H1 (cell line): ENCODE measurements around the gene SPINK1. TPM values are rescaled to one million over a fixed set of nuclear protein-coding genes. Genes with fewer than 3 reads are reported as not detected.

ENCODE experiments used
- CTCF ChIA-PET: fragments of 300-600 bp; sonication (Branson Sonifier 250); formaldehyde crosslinking; loops from one replicate; lab custom pipeline; 2021; ENCODE audit not compliant: partially characterized antibody; lab: Charles Lee
- POLR2A ChIA-PET: fragments of 300-600 bp; sonication (Branson Sonifier 250); formaldehyde crosslinking; loops from one replicate; lab custom pipeline; 2021; ENCODE audit warnings: inconsistent platforms; ENCODE audit not compliant: partially characterized antibody; lab: Charles Lee
- DNase-seq, 2 experiments: peaks; one replicate each; pipeline versions ENCODE4 v3.0.0 to v3.0.0-alpha.2; 2010 to 2022; ENCODE audit warnings: low spot score in 2 of 2, low read depth in 1 of 2, mixed read lengths in 1 of 2
- FAIRE-seq: peaks from 2 replicates; lab custom pipeline; 2011; peaks lifted over from hg19 to GRCh38; lab: Jason Lieb, UNC
- H2AFZ ChIP-seq: 2 replicates; pipeline ENCODE4 v1.8.1; 2012; ENCODE audit warnings: low read length, inconsistent platforms
- H2AK5ac ChIP-seq: 2 replicates; pipeline ENCODE4 v1.6.1; 2013; ENCODE audit warnings: low read depth, low read length
- H2BK120ac ChIP-seq: replicated peaks from 2 replicates; pipeline ENCODE3; 2013; ENCODE audit warnings: low read depth, low read length, inconsistent platforms
- H2BK12ac ChIP-seq: 2 replicates; pipeline ENCODE4 v1.6.1; 2013; ENCODE audit warnings: low read depth, low read length
- H2BK15ac ChIP-seq: 2 replicates; pipeline ENCODE4 v1.6.1; 2013; ENCODE audit warnings: low read length
- H2BK20ac ChIP-seq: 2 replicates; pipeline ENCODE4 v1.6.1; 2013; ENCODE audit warnings: low read length
- H2BK5ac ChIP-seq: 2 replicates; pipeline ENCODE4 v1.6.1; 2013; ENCODE audit warnings: low read depth, low read length
- H3K14ac ChIP-seq: 2 replicates; pipeline ENCODE4 v1.6.1; 2013; ENCODE audit warnings: inconsistent platforms; ENCODE audit not compliant: insufficient read length
- H3K18ac ChIP-seq: 2 replicates; pipeline ENCODE4 v1.6.1; 2013; ENCODE audit warnings: low read length; ENCODE audit errors: extremely low read depth
- H3K23ac ChIP-seq: 2 replicates; pipeline ENCODE4 v1.6.1; 2013; ENCODE audit warnings: inconsistent platforms; ENCODE audit not compliant: insufficient read length
- H3K23me2 ChIP-seq: 2 replicates; pipeline ENCODE4 v1.6.1; 2013; ENCODE audit warnings: low read depth, low read length
- H3K27ac ChIP-seq: 2 replicates; pipeline ENCODE4 v1.6.1; 2011; ENCODE audit warnings: low read depth, low read length, inconsistent platforms
- H3K27me3 ChIP-seq, 4 experiments: replicated peaks in 1 of 4; 1 replicate in 1 of 4; 2 replicates in 3 of 4; pipeline versions ENCODE4 v1.6.1 to v1.8.1; 2011 to 2013; ENCODE audit warnings: low read length in 3 of 4, mild to moderate bottlenecking in 3 of 4, inconsistent platforms in 2 of 4, mixed read lengths in 2 of 4, moderate library complexity in 1 of 4; ENCODE audit not compliant: control insufficient read depth in 3 of 4, insufficient read depth in 3 of 4; ENCODE audit errors: extremely low read depth in 1 of 4
- H3K36me3 ChIP-seq, 4 experiments: 2 replicates each; pipeline versions ENCODE4 v1.6.1 to v1.8.1; 2011 to 2013; ENCODE audit warnings: mild to moderate bottlenecking in 4 of 4, low read length in 3 of 4, moderate library complexity in 2 of 4, control low read depth in 1 of 4, inconsistent platforms in 1 of 4; ENCODE audit not compliant: insufficient read depth in 4 of 4, control insufficient read depth in 2 of 4
- H3K4ac ChIP-seq: replicated peaks from 2 replicates; pipeline ENCODE3; 2013; ENCODE audit warnings: low read length, low read depth, mixed read lengths, inconsistent platforms; ENCODE audit not compliant: insufficient read length
- H3K4me1 ChIP-seq, 4 experiments: replicated peaks in 1 of 4; 1 replicate in 1 of 4; 2 replicates in 3 of 4; pipeline versions ENCODE4 v1.6.1 to v1.8.1; 2011 to 2013; ENCODE audit warnings: low read length in 3 of 4, inconsistent platforms in 2 of 4, mixed read lengths in 1 of 4; ENCODE audit not compliant: insufficient read depth in 4 of 4, control insufficient read depth in 3 of 4
- H3K4me2 ChIP-seq, 2 experiments: 2 replicates each; pipeline versions ENCODE4 v1.6.1 to v1.8.1; 2011 to 2013; ENCODE audit warnings: low read depth in 2 of 2, low read length in 2 of 2, control low read depth in 1 of 2, inconsistent platforms in 1 of 2, mild to moderate bottlenecking in 1 of 2; ENCODE audit not compliant: insufficient read depth in 1 of 2
- H3K4me3 ChIP-seq, 4 experiments: fragments of 200-600, 300-600 bp in 1 of 4; sonication (generic), shearing (Covaris generic), sonication (Bioruptor Twin) in 1 of 4; 2 replicates each; pipeline versions ENCODE4 v1.5.1 to v1.8.1; 2011 to 2016; ENCODE audit warnings: low read length in 4 of 4, low read depth in 3 of 4, control low read depth in 2 of 4, inconsistent platforms in 2 of 4, mild to moderate bottlenecking in 2 of 4, mixed read lengths in 1 of 4, moderate library complexity in 1 of 4; ENCODE audit not compliant: insufficient read depth in 2 of 4; ENCODE audit errors: extremely low read depth in 1 of 4
- H3K56ac ChIP-seq: replicated peaks from 2 replicates; pipeline ENCODE3; 2013; ENCODE audit warnings: low read depth, mild to moderate bottlenecking, mixed read lengths, low read length, inconsistent platforms; ENCODE audit not compliant: insufficient read length
- H3K79me1 ChIP-seq: 2 replicates; pipeline ENCODE4 v1.6.1; 2013; ENCODE audit warnings: low read depth, low read length, control low read depth
- H3K79me2 ChIP-seq, 2 experiments: 2 replicates each; pipeline versions ENCODE4 v1.6.1 to v1.8.1; 2012 to 2013; ENCODE audit warnings: low read length in 2 of 2, mild to moderate bottlenecking in 2 of 2, inconsistent platforms in 1 of 2; ENCODE audit not compliant: insufficient read depth in 2 of 2, control insufficient read depth in 1 of 2
- H3K9ac ChIP-seq, 4 experiments: replicated peaks in 1 of 4; 1 replicate in 1 of 4; 2 replicates in 3 of 4; pipeline versions ENCODE4 v1.6.1 to v1.8.1; 2011 to 2013; ENCODE audit warnings: low read depth in 3 of 4, low read length in 3 of 4, control low read depth in 2 of 4, mild to moderate bottlenecking in 2 of 4, moderate library complexity in 2 of 4, inconsistent platforms in 1 of 4; ENCODE audit errors: extremely low read depth in 1 of 4
- H3K9me3 ChIP-seq, 2 experiments: 2 replicates each; pipeline versions ENCODE4 v1.6.1 to v1.8.1; 2012 to 2013; ENCODE audit warnings: mild to moderate bottlenecking in 2 of 2, moderate library complexity in 2 of 2, control low read depth in 1 of 2, inconsistent platforms in 1 of 2, low read depth in 1 of 2, low read length in 1 of 2, mixed read lengths in 1 of 2; ENCODE audit not compliant: insufficient read depth in 2 of 2
- H4K20me1 ChIP-seq, 2 experiments: replicated peaks in 1 of 2; 2 replicates each; pipeline versions ENCODE3 to v1.8.1; 2011 to 2013; ENCODE audit warnings: inconsistent platforms in 2 of 2, low read length in 2 of 2, mild to moderate bottlenecking in 1 of 2; ENCODE audit not compliant: insufficient read depth in 2 of 2, control insufficient read depth in 1 of 2
- H4K5ac ChIP-seq: 2 replicates; pipeline ENCODE4 v1.6.1; 2013; ENCODE audit warnings: low read length, low read depth, mixed read lengths, inconsistent platforms; ENCODE audit not compliant: insufficient read length
- H4K8ac ChIP-seq: 2 replicates; pipeline ENCODE4 v1.8.0; 2013; ENCODE audit warnings: mild to moderate bottlenecking, moderate library complexity, low read length, inconsistent platforms; ENCODE audit not compliant: insufficient read depth; ENCODE audit errors: extremely low read depth
- H4K91ac ChIP-seq: replicated peaks from 2 replicates; pipeline ENCODE3; 2013; ENCODE audit warnings: low read length, mixed read lengths, inconsistent platforms; ENCODE audit not compliant: insufficient read length
- SIN3A ChIP-seq, 2 experiments: IDR thresholded peaks in 1 of 2; conservative IDR thresholded peaks in 1 of 2; 2 replicates each; pipeline ENCODE4 v1.6.1; 2011 to 2012; ENCODE audit warnings: low read length in 2 of 2, improper control_type of control experiment in 1 of 2, low read depth in 1 of 2, mild to moderate bottlenecking in 1 of 2
- TAF1 ChIP-seq: IDR thresholded peaks from 2 replicates; pipeline ENCODE4 v1.6.1; 2011; ENCODE audit warnings: mild to moderate bottlenecking, low read depth, low read length
- WGBS, 2 experiments: shearing (Covaris generic) in 1 of 2; methylation state at CpG; one replicate each; pipeline versions ENCODE4 v1.1.6 to v1.1.7; 2013 to 2015; ENCODE audit warnings: low lambda C conversion rate in 2 of 2, mixed read lengths in 2 of 2, inconsistent platforms in 1 of 2, low coverage in 1 of 2, missing lambda C conversion rate in 1 of 2; ENCODE audit not compliant: insufficient replicate concordance in 2 of 2, insufficient coverage in 1 of 2, insufficient read length in 1 of 2; ENCODE audit errors: extremely low coverage in 1 of 2, missing lambda C conversion rate in 1 of 2; 5-methylcytosine and 5-hydroxymethylcytosine counted together
- polyA plus RNA-seq, 7 experiments: library from polyadenylated mRNA; depleted of rRNA in 3 of 7; stranded (reverse) in 5 of 7; unstranded in 2 of 7; fragments of >200 nt in 5 of 7; fragments of 200-250 nt in 2 of 7; gene quantifications; 1 replicate in 5 of 7; 2 replicates in 1 of 7; 4 replicates in 1 of 7; pipeline versions ENCODE4 v1.2.1 to v1.2.3, GENCODE V29; 2011 to 2013; ENCODE audit warnings: missing spikeins in 2 of 7, mixed read lengths in 2 of 7
- total RNA-seq: library from RNA; stranded (reverse); fragmentation: NEBNext Ultra II Directional; extraction: Animal tissue kit (Norgen Biotek cat#: 25700); gene quantifications from 2 replicates; pipeline ENCODE4 v1.2.1, GENCODE V29; 2021

Gene SPINK1
- total and polyA plus RNA-seq, 2 of the 8 experiments (the other 6 are each of a cell fraction or from before 2014, with no cell fraction given) = 0.48 to 1.3 TPM

DNA sequence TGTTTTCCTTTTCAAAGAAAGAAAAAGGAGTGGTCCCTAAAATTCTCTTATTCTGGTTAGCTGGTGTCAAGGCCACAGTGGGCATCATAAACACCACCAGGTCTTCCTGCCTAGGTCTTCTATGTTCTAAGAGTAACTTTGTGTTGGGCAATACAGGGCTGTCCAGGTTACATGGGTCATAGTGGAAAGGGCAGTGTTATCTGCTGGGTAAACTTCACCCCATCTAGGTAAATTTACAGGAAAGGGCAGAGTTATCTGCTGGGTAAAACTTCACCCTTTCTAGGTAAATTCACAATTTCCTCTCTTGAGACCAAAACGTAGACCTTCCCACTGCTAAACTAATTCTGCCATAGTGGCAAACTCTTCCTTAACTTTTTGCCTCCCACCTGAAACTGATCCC lies 30.0 kb downstream of the SPINK1 start:
- Histone ChIP-seq H3K36me3 (no peaks in the 10 kb centered on the region), H3K14ac (no peak overlapping the region), H3K23ac (no peak overlapping the region), H3K18ac (no peak overlapping the region), H2AFZ (no peak overlapping the region), H2BK5ac (no peak overlapping the region), H2BK20ac (no peak overlapping the region), H3K27ac (no peak overlapping the region), H3K56ac (no peak overlapping the region), H3K27me3 (no peaks in the 10 kb centered on the region), H3K79me1 (no peaks in the 10 kb centered on the region), H4K5ac (no peak overlapping the region), H3K23me2 (no peaks in the 10 kb centered on the region), H3K79me2 (no peaks in the 10 kb centered on the region), H4K91ac (no peak overlapping the region), H2BK12ac (no peak overlapping the region), H4K8ac (no peak overlapping the region), H2BK120ac (no peak overlapping the region), H2AK5ac (no peak overlapping the region), H3K4me3 (no peak overlapping the region), H3K4me2 (no peak overlapping the region), H3K9ac (no peak overlapping the region), H3K4ac (no peak overlapping the region), H3K9me3 (no peaks in the 10 kb centered on the region), H2BK15ac (no peak overlapping the region), H3K4me1 (0 out of 7 replicates have a peak, but pooled peaks cover 0 to 2% (median 0%) of the 10 kb centered on the region in 4 experiments), H4K20me1 (no peaks in the 10 kb centered on the region)
- CTCF ChIA-PET = interaction anchor here (0.5 to 1.1 kb wide), 2 partner anchors 15 to 641 kb away, joined by 3 read pairs; no protein-coding TSS in a partner anchor
- FAIRE-seq (no peak), DNase-seq (no peak)
- 80% methylated on average over 1 of the region's 1 CpG; no CpG with 5 or more reads in 1 of the 2 experiments for WGBS, 2 experiments
- POLR2A ChIA-PET = interaction anchor here (1.2 kb wide), 1 partner anchor 19 kb away, joined by 3 read pairs; the partner anchor contains the start of gene JAKMIP2
- TF ChIP-seq SIN3A (conservative IDR thresholded peaks at IDR 0.05 in 1 of 2, IDR thresholded peaks at IDR 0.05 in 1 of 2; ENCODE audit: low read depth in 1 of 2, low read length in 2 of 2) (no peak), TAF1 (no peak)
